Activated CD4-positive, CD25-positive, alpha-beta regulatory T cell treated with anti-CD3 and anti-CD28 coated beads, Interleukin-2, amount 50 U/mL, for 72 hours (primary cell): ENCODE data around the gene MTA1.

Source experiments
- DNase-seq: peaks from one replicate; pipeline ENCODE4 v3.0.0; 2021

Gene MTA1

DNA sequence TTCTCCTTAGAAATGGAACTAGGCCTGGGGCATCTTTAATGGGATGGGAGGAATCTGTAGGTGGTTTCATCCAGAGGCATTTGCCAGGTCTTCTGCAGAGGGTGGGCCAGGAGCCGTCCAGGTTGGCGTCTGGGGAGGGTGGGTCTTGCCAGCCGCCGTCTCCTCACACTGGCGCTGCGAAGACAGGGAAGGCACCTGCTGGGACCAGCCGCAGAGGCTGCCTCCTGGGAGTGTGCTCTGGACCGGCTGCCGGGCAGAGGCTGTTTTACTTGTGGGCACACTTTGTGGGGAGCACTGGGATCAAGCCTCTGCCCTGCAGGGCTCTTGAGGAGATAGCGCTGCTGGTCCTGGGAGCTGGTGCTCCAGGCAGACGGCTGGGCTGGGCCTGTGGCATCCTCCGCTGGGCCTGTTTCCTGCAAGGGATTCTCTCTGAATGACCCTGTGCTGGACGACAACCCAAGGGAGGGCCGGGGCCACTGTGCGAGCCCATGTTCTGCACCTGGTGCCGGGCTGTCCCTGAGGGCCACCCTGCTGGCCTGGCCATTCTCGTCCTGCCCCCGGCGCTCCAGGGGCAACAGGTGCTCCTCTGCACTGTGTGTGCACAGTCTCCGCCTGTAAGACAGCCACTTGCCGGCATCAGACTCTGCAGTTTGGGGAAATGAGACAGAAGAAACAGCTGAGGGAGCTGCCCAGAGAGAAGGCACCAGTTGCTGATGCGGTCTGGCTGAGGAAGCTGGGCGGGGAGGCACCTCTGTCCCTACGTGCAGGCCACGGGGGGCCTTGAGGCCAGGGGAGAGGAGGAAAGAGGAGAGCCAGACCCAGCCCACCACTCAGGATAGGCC is 31.3 kb upstream of the MTA1 start:
- no peak for DNase-seq

GRCh38 chr14:105388976-105389375 is 30.7 kb upstream of the MTA1 start:
- DNase-seq: no peak

DNA sequence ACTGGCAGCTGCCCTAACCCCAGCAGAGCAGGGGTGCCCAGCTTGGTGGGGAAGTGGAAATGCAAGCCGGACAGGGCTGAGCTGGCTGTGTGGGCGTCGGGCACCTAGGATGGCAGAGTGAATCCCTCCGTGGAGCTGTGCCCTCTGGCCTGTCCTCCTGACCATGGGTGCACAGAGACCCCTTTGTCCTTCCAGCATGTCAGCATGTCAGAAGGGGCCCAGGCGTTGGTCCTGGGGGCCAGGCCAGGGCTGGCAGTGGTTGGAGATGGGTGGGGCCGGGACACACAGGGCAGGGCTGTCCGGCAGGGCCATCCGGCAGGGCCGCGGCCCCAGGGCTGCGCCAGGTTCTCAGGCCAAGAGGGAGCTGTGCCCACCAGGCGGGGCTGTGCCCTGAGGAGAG is 30.1 kb upstream of the MTA1 start:
- no peak for DNase-seq

- no peak for DNase-seq
These were observed 29.4 kb upstream of the MTA1 start for GRCh38 chr14:105389976-105390848.

DNA sequence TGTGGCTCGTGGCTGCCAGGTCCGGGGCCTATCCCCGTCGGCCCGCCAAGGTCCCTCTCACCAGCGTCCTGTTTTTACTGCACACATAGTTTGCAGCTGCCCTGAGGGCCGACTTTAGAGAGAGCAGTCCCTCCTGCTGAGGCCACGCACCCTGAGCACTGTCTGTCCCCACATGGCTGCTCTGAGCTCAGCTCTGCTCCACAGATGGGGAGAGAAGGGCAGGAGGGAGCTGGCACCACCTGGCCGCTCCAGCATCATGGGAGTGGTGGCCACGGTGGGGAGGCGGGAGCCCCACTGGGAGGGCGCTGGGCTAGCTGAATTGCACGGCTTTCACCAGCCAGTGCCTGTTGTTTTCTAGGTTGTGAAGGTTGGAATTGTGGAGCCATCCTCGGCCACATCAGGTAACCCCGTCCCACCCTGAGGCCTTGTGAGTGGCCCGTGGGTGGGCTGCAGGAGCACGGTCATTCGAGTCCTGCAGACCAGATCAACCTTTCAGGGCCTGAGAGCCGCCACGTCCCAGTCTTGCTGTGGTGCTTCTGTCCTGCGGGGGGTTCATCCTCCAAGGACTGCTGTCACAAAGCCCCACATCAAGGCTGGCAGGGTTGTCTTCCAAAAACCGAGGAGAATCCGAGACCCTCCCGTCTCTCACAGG is 28.7 kb upstream of the MTA1 start:
- DNase-seq: no peak

DNA sequence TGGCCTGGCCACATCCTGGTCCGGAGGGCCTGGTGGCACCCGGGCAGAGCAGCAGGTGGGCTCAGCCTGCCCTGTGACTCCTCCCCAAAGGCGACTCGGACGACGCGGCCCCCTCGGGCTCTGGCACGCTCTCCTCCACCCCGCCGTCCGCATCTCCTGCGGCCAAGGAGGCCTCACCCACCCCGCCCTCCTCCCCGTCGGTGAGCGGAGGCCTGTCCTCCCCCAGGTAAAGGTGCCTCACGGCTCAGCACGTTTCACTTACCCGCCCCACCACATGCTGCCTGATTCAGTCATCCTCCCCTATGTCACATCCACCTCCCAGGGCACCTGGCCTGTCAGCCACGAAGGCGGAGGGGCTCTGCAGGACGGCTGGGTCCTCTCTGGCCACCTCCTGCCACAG is 28.1 kb upstream of the MTA1 start:
- DNase-seq: no peak

DNA sequence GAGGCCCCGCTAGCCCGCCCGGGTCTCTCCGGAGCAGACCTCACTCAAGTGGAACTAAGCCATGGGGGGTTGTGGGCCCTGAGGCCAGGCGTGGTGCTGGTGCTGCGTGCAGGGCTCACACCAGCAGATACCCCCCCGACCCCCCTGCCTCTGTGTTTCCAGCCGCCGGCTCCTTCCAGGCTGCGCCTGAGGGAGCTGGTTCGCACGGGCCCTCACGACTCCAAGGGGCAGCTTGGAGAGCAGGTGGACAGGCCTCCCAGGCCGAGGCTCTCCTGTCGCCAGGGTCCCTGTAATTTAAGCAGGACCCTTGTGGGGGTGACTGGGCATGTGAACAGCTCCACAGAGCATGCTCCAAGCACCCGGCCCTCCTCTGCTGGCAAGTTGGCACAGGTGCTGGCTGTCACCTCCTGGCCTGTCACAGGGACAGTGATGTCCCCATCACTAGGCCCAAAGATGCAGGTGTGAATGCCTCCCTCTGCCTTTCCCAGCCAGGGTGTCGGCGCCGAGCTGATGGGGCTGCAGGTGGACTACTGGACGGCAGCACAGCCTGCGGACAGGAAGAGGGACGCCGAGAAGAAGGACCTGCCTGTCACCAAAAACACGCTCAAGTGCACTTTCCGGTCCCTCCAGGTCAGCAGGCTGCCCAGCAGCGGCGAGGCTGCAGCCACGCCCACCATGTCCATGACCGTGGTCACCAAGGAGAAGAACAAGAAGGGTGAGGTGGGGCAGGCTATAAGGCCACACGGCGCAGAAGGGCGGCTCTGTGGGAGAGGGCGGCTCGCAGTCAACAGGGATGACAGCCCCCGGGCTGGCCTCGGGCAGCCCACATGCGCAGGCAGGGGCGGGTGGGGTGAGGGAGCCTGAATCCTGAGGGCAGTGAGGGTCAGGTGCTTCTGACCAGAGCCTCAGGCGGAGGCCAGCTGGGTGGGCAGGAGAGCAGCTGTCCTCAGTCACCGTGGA is 27.2 kb upstream of the MTA1 start:
- DNase-seq: no peak

GRCh38 chr14:105393151-105393550 is 26.5 kb upstream of the MTA1 start:
- DNase-seq: no peak

- no peak for DNase-seq
These were observed 24.7 kb upstream of the MTA1 start for GRCh38 chr14:105394714-105395537.

DNA sequence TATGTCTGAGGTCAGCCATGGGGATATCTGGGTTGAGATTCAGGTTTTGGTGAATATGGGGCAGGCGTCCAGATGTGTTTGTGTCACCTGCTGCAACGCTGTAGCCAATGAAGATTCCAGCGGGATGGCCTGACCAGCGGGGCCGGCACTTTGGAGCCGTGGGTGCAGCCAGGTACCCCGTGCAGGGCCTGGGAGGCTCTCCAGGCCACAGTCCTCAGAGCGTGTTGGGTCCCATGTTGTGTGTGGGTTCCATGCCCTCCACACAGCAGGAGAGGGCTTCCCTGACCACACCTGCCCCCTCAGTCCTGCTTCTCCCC is 24.1 kb upstream of the MTA1 start:
- no peak for DNase-seq

DNA sequence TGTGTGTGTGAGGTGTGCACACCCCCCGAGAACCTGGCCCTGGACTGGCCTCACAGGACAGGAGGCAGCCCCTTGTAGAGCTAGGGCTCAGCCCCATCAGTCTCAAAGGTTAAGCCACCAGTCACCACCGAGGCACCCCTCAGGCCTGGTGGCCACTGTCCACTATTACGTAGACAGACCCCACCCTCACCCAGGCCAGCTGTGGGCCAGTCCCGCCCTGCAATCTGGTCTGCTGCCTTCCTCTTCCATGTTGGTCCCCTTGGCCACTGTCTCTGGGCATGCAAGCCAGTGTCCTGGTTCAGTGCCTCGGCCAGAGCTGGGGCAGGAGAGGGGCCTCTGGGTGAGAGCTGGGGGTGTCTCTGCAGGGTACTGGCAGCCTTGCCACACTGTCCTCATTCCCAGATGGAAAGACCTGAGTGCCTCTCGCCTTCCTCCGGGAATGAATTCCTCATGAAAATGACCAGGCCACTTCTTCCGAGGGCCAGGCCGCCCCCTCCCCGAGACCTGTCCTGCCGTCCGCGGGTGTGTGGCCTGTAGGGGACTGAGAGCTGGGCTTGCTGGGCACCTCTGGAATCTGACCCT is 22.2 kb upstream of the MTA1 start:
- no peak for DNase-seq

- peak; percentile 96 for DNase-seq
These were observed 21.4 kb upstream of the MTA1 start, which contains the start of gene TEX22 for GRCh38 chr14:105398044-105398725. Gene TEX22, plus strand, starts transcription at chr14:105398538. Its CDS starts 803 bp downstream, at chr14:105399341.

GRCh38 chr14:105398726-105399465 is 20.7 kb upstream of the MTA1 start:
- DNase-seq: peak; percentile 56

DNA sequence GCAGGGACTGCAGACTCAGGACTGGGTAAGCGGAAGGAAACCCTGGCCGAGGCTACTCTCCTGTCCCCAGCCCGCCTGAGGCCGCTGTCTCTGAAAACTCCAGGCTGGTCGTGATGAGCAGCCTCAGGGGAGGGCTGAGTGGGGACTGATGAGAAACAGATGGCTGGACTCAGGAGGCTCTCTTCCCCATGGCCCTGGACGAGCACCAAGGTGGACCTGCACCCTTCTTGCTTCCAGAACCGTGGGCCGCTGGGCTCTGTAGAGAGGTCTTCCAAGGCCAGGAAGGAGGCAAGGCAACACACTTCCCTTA is 20.2 kb upstream of the MTA1 start:
- DNase-seq: no peak

DNA sequence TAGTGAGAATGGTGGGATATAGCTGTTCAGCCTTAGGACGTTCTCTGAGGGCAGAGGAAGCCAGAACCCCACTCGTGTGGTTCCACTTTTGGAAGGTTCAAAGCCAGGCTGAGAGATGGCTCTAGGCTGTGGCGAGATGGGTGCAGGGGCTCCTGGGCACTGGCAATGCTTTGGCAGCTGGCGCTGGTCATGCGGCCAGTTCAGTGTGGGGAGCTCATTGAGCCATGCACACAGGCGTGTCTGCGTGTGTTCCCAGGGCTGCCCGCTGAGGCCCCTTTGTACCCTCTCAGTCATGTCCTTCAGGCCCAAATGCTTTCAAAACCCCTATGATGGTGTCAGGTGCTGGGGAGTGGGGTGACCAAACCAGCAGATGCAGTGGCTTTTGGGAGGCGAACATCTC is 19.6 kb upstream of the MTA1 start:
- no peak for DNase-seq

GRCh38 chr14:105401699-105402098 is 17.9 kb upstream of the MTA1 start:
- DNase-seq: no peak

DNA sequence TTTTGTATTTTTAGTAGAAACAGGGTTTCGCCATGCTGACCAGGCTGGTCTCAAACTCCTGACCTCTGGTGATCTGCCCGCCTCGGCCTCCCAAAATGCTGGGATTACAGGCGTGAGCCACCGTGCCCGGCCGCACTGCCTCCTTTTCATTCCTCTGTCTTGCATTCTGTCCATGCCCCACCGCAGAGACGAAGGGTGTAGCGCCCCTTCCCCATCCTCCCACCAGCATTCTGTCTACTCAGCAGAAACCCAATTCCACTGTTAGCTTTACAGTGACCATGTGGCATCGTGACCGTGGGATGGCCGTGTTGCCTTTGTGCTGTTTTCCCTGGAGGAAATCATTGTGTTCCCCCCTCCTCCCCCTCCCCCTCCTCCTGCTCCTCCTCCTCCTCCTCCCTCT is 11.0 kb upstream of the MTA1 start:
- no peak for DNase-seq

GRCh38 chr14:105409364-105409763 is 10.3 kb upstream of the MTA1 start:
- no peak for DNase-seq

- DNase-seq: no peak
These were observed 9.0 kb upstream of the MTA1 start for GRCh38 chr14:105410642-105411016.
